Testis (tissue), 2 donors: Measurements from ENCODE around the gene LRTM2.

ENCODE experiments used
- CTCF ChIP-seq, 3 experiments: fragments of 450-650 bp in 2 of 3; fragments of 200-600 bp in 1 of 3; sonication (generic) in 1 of 3; IDR thresholded peaks; one replicate each; pipeline ENCODE4 v1.5.1; 2016 to 2019; ENCODE audit warnings: antibody characterized with exemption in 3 of 3, mild to moderate bottlenecking in 2 of 3, moderate library complexity in 1 of 3
- POLR2A ChIP-seq: fragments of 450-650 bp; IDR thresholded peaks from one replicate; pipeline ENCODE4 v1.6.1; 2017; ENCODE audit warnings: antibody characterized with exemption, mild to moderate bottlenecking, moderate library complexity

- TF ChIP-seq CTCF (IDR thresholded peaks at IDR 0.05), result no peak
- TF ChIP-seq POLR2A, result no peak
Observed at GRCh38 chr12:1794440-1795090, 25.8 kb upstream of the LRTM2 start.
